ENCODE measurements around the gene PCSK5.
"Not testable (repeated sequence)": the region's sequence is repeated elsewhere in the genome, so short reads cannot be mapped to it uniquely, and the experiment has no call there.

PCSK5 gene

DNA sequence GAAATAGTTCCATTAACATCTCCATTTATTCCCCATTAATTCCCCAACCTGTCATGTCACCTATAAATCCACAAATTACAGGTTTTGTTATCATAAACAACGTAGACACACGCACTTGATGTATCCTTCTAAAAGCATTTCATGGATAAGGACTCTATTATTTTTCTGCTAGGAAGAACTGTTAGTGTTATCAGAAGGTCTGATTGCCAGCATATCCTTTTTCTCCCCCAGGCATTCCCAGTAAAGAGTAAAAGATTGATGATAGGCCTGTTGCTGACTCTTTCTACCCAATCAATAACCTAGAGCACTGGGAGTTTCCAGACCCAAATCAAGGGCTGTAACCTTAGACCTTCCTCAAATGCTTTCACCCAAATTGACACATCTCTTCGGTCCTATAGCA is 442.9 kb downstream of the PCSK5 start:
- no peak for DNase-seq

DNA sequence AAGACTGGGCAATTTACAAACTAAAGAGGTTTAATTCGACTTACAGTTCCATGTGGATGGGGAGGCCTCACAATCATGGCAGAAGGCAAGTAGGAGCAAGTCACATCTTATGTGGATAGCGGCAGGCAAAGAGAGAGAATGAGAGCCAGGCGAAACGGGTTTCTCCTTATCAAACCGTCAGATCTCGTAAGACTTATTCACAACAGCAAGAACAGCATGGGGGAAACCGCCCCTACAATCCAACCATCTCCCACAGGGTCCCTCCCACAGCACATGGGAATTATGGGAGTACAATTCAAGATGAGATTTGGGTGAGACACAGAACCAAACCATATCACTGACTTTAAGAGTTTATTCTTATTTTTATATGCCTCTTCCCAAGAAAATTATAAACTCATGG is 443.5 kb downstream of the PCSK5 start:
- no peak for DNase-seq

DNA sequence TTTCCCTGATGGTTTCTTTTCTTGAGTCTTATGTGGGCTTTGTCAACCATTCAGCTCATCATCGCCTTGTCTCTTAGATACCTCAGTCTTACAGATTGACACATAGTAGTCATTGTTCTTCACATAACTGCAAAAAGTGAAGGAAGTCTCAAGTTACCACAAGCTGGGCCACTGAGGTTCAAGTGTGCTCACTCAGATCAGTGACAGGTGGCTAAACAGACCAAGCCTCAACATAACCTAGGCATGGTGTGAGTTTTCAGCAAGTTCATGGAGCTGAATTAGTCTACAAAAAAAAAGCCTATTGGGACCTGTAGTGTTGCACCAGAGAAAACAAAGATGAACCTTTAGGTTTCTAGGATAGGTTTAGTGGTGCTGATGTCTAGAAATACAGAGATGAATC is 445.6 kb downstream of the PCSK5 start:
- no peak for DNase-seq

DNA sequence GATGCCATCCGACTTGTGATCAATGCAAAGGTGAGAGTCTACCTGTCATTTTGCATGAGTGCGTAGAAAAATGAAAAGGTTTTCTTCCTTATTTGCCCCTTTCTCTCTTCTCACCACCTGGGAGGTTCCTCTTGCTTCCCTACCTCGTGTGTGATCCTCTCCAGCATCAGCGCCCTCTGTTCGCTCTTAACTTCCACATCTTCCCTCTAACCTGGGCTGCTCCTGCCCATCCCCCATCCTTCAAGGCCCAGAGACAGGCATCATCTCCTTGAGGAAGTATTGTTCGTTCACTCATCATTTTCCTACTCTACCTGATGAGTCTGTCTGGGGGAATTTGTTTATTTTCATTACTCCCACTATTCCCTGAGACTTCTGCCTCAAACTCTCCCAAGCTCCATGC is 447.9 kb downstream of the PCSK5 start:
- no peak for DNase-seq

DNA sequence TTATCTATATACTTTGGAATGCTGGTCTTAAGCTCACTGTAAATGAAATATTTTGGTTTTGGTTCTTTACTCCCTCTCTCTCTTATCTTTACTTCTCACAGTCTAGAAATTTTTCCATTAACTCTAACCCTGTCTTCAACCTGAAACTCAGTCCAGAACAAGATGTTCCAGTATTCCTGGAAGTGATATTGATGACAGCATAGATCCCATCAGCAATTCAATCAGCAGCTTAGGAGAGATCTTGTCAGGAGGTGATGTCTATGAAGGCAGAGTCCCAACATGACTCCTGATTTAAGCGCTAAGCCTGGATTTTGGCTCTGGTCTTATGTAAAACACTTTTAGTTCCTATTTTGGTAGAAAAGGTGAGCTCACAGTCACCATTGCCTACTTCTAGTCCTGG is 451.1 kb downstream of the PCSK5 start:
- no peak for DNase-seq

DNA sequence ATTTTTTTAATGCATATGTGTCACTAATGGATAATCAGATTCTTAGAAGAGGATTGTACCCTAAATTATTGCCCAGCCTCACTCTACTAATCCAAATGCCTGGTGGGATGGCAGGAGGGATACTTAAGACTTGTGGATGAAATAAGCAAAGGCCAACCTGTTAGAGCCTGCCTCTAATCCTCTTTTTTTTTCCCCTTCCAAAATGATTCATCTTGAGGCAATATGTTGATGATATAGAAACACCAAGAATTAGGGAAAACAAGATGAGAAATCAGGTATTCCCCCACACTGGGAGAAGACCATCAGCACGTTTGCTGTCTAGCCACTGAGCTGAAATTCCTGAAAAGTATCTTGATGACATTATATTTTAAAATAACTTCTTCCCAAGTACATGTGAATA is 451.7 kb downstream of the PCSK5 start:
- DNase-seq: no peak

DNA sequence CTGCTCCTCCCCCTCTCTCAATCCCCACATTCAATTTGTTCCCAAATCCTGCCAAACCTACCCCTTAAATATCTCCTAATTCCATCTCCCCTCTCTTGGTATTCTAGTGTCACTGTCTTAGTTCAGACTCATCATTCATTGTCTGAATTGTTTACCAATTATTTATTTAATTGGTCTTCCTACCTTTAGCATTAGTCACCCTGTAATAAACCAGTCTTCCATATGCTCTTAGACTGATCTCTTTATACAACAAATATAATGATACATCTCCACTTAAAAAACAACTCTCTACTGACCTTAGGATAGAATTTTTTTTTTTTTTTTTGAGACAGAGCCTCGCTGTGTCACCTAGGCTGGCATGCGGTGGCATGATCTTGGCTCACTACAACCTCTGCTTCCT is 452.4 kb downstream of the PCSK5 start:
- no peak for DNase-seq

DNA sequence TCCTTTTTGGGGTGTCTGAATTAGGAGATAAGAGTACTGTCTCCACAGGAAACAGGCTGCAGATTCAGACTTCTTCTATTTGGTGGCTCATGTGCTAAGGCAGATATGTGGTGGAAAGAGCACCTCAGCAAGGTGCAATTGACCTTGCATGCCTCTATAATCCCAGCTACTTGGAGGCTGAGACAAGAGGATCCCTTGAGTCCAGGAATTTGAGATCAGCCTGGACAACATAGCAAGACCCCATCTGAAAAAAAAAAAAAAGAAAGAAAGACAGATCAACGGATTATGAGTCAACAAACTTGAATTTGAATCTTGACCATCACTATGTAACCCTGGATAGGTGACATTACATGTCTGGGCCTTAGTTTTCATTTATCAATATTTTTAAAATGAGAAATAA is 459.4 kb downstream of the PCSK5 start:
- DNase-seq: no peak

DNA sequence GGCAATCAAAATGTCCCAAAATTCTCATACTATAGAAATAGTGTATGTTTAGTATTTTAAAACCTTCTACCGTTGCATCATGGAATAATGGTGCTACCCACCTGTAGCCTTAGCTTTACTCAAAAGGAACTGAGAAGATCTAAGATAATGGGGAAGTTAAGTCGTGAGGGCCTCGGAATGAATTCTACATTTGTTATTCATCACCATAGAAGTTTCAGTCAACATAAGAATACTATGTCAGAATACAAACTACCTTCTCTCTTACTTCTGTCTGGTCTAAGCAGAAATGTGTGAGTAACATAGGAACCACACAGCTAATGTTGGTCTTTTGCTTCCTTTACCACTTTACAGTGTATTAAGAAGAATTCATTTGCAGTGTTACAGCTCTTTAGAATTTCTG is 460.5 kb downstream of the PCSK5 start:
- DNase-seq: no peak

DNA sequence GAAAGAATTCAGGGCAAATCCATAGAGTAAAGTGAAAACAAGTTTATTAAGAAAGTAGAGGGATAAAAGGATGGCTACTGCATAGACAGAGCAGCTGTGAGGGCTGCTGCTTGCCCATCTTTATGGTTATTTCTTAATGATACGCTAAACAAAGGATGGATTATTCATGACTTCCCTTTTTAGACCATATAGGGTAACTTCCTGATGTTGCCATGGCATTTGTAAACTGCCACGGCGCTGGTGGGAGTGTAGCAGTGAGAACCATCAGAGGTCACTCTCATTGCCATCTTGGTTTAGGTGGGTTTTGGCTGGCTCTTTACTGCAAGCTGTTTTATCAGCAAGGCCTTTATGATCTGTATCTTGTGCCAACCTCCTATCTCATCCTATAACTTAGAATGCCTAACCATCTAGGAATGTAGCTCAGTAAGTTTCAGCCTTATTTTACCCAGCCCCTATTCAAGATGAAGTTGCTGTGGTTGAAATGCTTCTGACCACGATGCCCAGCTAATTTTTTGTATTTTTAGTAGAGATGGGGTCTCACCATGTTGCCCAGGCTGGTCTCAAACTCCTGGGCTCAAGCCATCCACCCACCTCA is 461.6 kb downstream of the PCSK5 start:
- no peak for DNase-seq

DNA sequence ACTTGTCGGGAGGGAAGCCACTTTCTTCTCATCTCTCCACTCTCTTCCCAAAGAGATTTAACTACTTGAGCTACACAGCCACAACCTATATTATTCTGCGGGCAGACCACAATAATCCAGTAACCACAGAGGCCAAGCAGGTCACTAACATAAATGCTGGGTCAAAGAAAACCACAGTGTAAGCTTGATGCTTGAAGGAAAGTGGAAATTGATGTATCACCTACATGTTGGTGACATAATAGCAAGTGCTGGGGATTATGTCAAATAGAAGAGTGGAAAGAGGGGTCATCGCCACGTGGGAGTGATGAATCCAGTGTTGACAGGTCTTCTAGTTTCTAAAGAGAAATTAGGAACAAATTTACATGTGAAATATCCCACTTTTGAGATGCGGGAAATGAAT is 462.8 kb downstream of the PCSK5 start:
- no peak for DNase-seq

DNA sequence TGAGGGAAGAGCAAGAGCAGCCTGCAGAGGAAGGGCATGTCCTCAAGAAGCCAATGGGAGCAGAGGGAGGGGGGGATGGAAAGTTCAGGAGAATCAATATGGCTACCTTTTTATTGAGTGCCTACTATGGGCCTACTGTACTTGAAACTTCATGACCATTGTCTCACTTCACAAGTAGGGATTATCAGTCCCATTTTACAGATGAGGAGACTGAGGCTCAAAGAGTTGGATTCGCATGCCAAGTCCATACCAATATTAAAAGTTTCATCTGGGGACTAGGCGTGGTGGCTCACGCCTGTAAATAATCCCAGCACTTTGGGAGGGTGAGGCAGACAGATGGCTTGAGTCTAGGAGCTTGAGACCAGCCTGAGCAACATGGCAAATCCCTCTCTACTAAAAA is 463.7 kb downstream of the PCSK5 start:
- DNase-seq: no peak

DNA sequence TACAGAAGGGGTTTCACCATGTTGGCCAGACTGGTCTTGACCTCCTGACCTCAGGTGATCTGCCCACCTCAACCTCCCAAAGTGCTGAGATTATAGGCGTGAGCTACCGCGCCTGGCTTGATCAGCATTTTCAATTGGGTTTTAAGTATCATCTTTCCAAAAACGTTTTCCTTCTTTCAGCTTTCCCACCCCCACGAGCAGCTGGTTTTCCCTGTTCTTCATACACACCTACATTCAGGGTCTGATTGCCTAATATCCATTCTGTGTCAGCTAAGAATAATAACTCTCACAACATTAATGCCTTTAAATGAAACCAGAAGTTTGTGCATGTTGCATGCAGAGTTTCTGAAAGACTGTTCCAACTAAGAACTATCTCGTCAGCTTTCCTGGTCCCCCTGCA is 465.4 kb downstream of the PCSK5 start:
- DNase-seq: no peak

DNA sequence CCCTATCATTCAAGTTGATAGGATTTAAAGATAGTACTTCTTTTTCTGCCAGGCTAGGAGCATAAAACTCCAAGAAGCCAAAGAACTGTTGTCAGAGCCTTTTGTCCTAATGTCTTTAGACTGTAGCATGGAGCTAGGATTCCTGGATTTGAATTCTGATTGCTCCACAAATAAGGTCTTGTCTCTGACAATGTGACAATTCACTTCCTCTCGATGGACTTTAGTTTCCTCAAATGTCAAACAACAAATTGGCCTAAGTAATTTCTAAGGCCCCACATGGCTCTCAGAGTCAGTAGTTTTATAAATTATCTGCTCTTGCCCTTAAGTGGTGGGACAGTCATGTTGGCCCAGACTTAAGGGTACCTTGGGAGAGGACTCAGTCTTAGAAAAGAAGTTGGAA is 467.1 kb downstream of the PCSK5 start:
- DNase-seq: no peak

DNA sequence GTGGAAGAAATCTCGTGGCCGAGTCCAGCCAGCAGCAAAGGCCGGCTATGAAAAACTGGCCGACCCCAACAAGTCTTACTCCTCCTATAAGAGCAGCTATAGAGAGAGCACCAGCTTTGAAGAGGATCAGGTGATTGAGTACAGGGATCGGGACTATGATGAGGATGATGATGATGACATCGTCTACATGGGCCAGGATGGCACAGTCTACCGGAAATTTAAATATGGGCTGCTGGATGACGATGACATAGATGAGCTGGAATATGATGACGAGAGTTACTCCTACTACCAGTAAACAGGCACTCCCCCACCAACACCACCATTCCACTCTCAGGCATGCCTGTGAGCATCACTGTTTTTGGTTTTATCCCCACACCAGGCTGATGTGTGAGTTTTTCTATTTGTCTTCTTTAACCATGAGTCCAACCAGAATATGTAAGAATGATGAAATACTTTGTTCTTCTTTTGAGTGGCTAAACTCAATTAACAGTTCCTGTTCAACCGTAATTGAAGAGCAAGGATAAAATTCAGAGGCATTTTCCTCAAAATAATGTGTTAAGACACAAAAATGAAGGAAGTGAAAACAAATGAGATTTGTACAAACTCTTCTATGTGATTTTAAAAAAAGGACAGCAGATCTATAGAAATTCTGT is 468.3 kb downstream of the PCSK5 start:
- no peak for DNase-seq

DNA sequence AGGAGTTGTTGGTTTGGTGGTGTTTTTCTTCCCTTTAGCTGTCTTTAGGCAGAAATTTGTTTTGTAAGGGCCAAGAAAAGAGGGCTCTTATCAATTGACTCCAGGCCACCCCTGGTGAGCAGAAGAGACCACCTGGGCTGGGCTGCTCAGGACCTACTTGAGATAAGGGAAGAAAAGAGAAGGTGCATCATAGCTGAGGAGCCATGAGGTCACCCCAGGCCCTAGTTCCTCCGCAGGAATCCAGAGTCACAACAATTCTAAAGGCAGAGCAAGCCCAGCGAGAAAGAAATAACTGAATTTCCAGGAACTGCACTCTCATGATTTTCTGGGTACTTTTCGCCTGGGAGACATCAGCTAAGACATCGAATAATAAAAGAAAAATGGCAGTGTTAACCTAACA is 468.9 kb downstream of the PCSK5 start:
- DNase-seq: no peak

DNA sequence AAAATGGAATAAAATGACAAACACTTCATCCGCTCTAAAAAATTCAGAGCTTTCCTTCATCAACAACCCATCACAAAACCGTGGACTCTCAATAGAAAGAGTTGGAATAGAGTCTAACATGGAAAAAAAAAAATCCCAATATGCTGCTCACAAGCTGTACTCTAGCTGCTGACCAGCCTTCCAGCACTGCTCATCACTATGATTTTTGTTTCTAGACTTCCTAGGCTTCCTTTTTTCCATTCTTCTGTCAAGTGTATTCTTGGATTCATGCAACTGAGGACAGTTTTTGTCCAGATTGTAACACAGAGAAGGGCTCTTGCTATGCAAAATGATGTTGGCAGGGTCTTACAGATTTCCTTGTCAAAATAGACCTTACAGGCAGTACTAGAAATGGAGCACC is 469.3 kb downstream of the PCSK5 start:
- DNase-seq: no peak

DNA sequence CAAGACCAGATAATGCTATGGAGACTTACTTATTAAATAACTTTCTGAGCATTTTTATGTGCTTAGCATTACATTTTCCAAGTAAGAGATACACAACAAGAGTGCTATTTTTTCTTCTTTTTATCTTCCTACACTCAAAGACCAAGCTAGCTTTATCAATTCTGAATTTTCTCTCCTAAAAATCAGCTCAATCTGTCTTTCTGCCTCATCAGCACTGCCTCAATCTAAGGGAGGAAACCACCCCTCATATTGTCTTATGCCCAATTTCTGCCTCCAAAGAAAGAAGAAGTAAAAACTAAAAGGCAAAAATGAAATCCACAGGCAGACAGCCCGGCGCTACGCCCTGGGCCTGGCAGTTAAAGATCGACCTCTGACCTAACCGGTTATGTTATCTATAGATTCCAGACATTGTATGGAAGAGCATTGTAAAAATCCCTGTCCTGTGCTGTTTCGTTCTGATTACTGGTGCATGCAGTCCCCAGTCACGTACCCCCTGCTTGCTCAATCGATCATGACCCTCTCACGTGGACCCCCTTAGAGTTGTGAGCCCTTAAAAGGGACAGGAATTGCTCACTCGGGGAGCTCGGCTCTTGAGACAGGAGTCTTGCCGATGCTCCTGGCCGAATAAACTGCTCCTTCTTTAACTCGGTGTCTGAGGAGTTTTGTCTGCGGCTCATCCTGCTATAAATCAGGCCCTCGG is 472.0 kb downstream of the PCSK5 start:
- DNase-seq: not testable (repeated sequence)

DNA sequence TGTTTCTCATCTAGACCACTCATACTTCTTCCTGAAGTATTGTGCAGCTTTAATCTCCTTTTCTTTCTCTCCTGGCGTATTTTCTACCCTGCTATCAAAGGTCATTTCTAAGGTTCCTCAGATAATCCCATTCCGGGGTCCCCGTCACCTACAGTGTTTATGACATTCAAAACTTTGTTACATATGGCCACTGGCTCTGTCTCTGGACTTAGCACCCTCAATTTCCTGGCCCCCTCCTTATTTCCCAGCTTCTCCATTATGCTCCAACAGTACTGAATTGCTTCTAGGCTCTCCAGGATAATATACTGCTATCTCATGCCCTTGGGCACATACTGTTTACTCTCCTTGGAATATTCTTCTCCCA is 472.5 kb downstream of the PCSK5 start:
- no peak for DNase-seq

DNA sequence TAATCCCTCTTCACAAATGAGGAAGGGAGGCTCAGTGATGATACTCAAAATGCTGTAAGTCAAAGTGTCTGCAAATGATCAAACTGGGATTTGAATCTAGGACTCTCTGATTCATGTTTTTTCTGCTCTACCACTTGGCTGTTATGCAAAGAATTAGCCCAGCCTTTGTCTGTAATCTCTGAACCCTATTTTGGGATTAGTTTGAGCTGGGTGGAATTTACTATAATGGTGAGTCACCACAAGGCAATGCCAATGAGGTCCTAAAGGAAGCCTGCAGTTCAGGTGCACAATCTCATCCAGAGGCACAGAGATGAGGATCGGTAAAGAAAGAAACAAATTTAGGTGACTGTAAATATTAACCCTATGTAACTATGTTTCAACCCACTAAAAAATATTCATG is 474.6 kb downstream of the PCSK5 start:
- no peak for DNase-seq

DNA sequence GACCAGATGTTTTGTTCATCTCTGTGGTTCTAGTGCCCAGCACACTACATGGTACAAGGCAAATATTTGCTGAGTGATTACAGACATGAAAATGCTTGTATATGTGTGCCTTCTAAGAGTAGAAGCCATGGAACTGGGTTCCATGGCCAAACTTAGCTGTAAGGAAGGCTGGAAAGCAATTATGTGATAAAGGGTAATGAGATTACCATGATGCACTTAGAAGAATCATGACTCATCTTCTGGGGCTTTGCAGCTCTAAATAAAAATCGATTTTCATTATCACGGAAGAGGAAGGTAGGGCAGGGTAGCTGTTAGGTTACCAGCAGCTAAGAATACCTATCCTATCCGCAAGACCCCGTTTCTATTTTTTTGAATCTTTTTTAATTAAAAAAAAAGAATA is 475.8 kb downstream of the PCSK5 start:
- DNase-seq: no peak

DNA sequence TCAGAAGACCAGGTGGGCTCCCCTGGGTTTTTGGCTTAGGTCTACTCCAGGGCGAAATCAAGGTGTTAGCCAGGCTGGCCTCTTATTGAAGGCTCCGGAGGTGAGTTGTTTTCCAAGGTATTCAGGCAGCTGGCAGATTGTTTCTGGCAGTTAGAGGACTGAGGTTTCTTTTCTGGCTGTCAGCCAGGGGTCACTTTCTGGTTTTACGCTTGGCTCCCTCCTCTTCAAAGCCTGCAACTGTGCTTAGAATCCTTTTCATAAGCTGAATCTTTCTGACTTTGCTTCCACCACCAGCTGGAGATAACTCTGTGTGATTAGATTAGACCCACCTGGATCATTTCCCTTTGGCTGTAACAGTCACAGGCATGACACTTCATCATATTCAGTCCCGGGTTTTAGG is 479.1 kb downstream of the PCSK5 start:
- no peak for DNase-seq

DNA sequence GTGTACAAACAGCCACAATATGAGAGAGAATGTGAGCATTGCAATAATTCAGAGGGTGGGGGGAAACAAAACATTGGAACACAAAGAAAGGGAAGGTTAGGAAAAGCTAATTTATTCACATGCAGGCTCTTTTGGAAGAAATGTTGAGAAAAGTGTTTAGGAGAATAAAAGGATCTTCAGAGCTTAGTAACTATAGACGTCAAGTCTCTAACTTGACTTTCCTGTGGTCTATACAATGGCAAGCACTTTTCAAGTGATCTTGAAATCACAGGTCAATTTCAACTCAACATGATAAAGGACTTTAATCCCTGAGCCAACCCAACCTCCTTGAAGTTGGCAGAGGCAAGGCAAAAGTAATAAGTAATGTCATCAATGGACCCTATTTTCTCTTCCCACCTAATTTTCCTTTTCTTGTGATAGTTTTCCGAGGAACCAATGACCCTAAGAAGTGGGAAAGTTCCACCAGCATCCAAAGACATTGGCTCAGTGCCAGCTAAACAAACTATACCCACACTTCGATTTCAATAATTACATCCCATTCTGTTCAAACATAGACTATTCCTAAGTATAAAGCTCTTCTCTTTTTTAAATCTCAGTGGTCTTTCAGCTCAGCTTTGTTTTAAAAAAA is 480.0 kb downstream of the PCSK5 start:
- no peak for DNase-seq

DNA sequence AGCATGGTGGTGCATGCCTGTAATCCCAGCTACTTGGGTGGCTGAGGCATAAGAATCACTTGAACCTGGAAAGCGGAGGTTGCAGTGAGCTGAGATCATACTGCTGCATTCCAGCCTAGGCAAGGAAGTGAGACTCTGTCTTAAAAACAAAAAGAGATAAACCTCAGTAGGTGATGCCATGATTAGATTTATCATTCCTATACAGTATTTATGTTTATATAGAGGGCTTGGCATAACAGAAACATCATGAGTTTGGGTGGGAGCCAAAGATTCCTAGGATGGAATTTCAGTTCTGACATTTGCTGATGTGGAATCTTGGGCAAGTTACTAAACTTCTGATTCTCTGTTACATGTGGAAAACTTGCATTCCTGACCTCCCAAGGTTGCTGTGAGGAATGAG is 481.4 kb downstream of the PCSK5 start:
- DNase-seq: no peak
